Right atrium auricular region (tissue), 2 donors: ENCODE data around the gene KRTAP12-2. TPM values are rescaled to one million over a fixed set of nuclear protein-coding genes. Genes with fewer than 3 reads are reported as not detected.

Experiments used
- DNase-seq: peaks from one replicate; pipeline ENCODE4 v3.0.0-alpha.2; 2019; ENCODE audit warnings: low spot score
- H3K27ac ChIP-seq, 2 donors: fragments of 200-600 bp; sonication (generic); 1 replicate in 1 of 2; 2 replicates in 1 of 2; pipeline ENCODE4 v1.5.1; 2016 to 2019
- H3K27me3 ChIP-seq, 2 donors: fragments of 200-600 bp; sonication (generic); one replicate each; pipeline versions ENCODE4 v1.5.1 to v1.6.0; 2017 to 2019
- H3K36me3 ChIP-seq: fragments of 200-600 bp; sonication (generic); one replicate; pipeline ENCODE4 v1.5.1; 2016
- H3K4me1 ChIP-seq, 2 donors: fragments of 200-600 bp; sonication (generic); one replicate each; pipeline versions ENCODE4 v1.5.1 to v1.6.0; 2017 to 2019
- H3K4me3 ChIP-seq, 2 donors: fragments of 200-600 bp; sonication (generic); 1 replicate in 1 of 2; 2 replicates in 1 of 2; pipeline ENCODE4 v1.5.1; 2017 to 2019; ENCODE audit warnings: mild to moderate bottlenecking in 1 of 2, moderate library complexity in 1 of 2
- H3K9me3 ChIP-seq, 2 donors: fragments of 200-600 bp; sonication (generic); one replicate each; pipeline ENCODE4 v1.5.1; 2019
- CTCF ChIP-seq, 2 donors: fragments of 200-600 bp; sonication (generic); IDR thresholded peaks; one replicate each; pipeline ENCODE4 v1.5.1; 2019; ENCODE audit warnings: antibody characterized with exemption in 2 of 2
- total RNA-seq, 2 donors: library from RNA; depleted of rRNA; stranded (reverse); fragments of >200 nt; gene quantifications; one replicate each; pipeline ENCODE4 v1.1.0, GENCODE V29; 2016

The KRTAP12-2 gene
- total RNA-seq, 2 donors from 2014 or later, result not detected

GRCh38 chr21:44653656-44654575 lies 12.8 kb downstream of the KRTAP12-2 start:
- no peaks in the 10 kb centered on the region for H3K27me3 ChIP-seq
- H3K27ac ChIP-seq, result no peak overlapping the region
- peaks cover 0 to 9% of the 10 kb centered on the region in 2 donors for H3K9me3 ChIP-seq
- H3K36me3 ChIP-seq, result no peaks in the 10 kb centered on the region
- peak; percentile 34 for DNase-seq
- no peaks in the 10 kb centered on the region for H3K4me1 ChIP-seq
- no peak for TF ChIP-seq CTCF (IDR thresholded peaks at IDR 0.05)
- no peak overlapping the region for H3K4me3 ChIP-seq

DNA sequence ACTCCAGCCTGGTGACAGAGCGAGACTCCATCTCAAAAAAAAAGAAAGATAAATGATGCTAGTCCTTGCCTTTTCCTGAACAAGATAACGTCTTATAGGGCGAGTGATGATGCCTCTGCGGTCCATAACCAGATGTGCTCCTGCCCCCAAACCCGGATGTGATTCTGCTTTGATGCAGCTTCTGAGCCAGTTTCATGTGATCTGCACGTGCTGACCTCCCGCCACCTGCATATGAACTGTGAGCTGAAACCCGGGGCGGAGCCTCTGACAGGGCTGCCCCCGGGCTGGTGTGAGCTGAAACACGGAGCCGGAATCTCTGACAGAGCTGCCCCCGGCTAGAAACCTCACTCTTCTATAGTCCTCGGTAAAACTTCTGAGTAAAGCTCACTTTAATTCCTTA lies 13.6 kb downstream of the KRTAP12-2 start:
- no peaks in the 10 kb centered on the region for H3K4me1 ChIP-seq
- H3K36me3 ChIP-seq, result no peaks in the 10 kb centered on the region
- no peak for TF ChIP-seq CTCF (IDR thresholded peaks at IDR 0.05)
- no peak overlapping the region for H3K27ac ChIP-seq
- peaks cover 0 to 9% of the 10 kb centered on the region in 2 donors for H3K9me3 ChIP-seq
- no peak for DNase-seq
- no peaks in the 10 kb centered on the region for H3K27me3 ChIP-seq
- H3K4me3 ChIP-seq, result no peak overlapping the region

DNA sequence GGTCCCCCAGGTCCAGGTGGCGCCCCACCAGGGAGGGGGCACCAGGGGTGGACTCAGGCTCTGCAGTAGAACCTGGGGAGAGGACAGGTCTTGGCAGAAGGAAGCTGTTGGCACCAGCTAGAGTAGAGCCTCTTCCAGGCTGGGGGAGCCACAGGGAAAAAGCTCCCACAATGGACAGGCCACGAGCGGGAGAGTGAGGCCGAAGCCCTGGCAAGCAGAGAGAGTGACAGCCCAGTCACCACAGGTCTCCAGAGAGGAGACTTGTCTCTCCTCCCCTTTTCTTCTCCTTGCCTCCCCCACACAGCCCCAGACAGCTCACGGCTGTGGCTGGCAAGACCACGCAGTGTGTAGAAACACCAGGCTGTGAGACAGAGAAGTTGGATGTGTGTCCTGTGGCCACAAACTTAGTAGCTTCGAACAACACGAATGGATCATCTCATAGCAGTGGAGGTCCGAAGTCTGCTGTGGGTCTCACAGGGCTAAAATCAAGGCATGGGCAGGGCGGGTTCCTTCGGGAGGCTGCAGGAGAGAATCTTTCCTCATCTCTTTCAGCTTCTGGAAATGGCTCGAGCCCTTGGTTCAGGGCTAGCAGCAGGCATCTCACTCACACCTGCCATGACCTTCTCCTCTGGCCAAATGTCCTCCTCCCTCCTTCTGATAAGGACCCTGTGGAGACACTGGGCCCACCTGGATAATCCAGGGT lies 15.6 kb downstream of the KRTAP12-2 start:
- H3K27ac ChIP-seq, result no peak overlapping the region
- peaks cover 0 to 1% of the 10 kb centered on the region in 2 donors for H3K9me3 ChIP-seq
- H3K4me3 ChIP-seq, result no peak overlapping the region
- peak; percentile 28 for DNase-seq
- H3K36me3 ChIP-seq, result no peaks in the 10 kb centered on the region
- TF ChIP-seq CTCF (IDR thresholded peaks at IDR 0.05), result no peak
- H3K27me3 ChIP-seq, result no peaks in the 10 kb centered on the region
- no peaks in the 10 kb centered on the region for H3K4me1 ChIP-seq

GRCh38 chr21:44650265-44650972 lies 16.3 kb downstream of the KRTAP12-2 start:
- H3K36me3 ChIP-seq, result no peaks in the 10 kb centered on the region
- H3K27me3 ChIP-seq, result no peaks in the 10 kb centered on the region
- H3K4me1 ChIP-seq, result no peaks in the 10 kb centered on the region
- H3K9me3 ChIP-seq, result peaks cover 0 to 3% of the 10 kb centered on the region in 2 donors
- TF ChIP-seq CTCF (IDR thresholded peaks at IDR 0.05), result no peak
- H3K4me3 ChIP-seq, result no peak overlapping the region
- no peak overlapping the region for H3K27ac ChIP-seq
- no peak for DNase-seq

GRCh38 chr21:44649521-44650100 lies 17.1 kb downstream of the KRTAP12-2 start:
- Histone ChIP-seq H3K4me1 (no peaks in the 10 kb centered on the region), H3K27ac (no peak overlapping the region), H3K27me3 (no peaks in the 10 kb centered on the region), H3K9me3 (peaks cover 0 to 11% of the 10 kb centered on the region in 2 donors), H3K4me3 (no peak overlapping the region), H3K36me3 (no peaks in the 10 kb centered on the region)
- peak; percentile 36 for DNase-seq
- TF ChIP-seq CTCF (IDR thresholded peaks at IDR 0.05), result no peak
